ENCODE data around the gene GLB1L2.

DNA sequence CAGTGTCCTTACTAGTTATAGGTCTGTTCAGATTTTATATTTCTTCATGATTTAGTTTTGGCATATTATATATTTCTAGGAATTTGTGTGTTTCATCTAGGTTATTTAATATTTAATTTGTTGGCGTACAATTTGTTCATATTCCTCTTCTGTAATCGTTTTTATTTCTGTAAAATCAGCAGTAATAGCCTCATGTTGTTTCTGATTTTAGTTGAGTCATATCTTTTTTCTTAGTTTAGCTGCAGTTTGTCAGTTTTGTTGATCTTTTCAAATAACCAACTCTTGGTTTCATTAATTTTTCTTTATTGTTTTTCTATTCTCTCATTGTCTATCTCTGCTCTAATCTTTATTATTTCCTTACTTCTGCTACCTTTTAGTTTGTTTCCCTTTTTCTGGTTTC, 20.3 kb downstream of the GLB1L2 start:
- TF ChIP-seq GATA2 (IDR thresholded peaks at IDR 0.05; ENCODE audit: low read depth, low read length) (no peak), GATA3 (IDR thresholded peaks at IDR 0.05; ENCODE audit: low read depth, low read length) (no peak)
